ENCODE measurements around the gene E2F1. TPM values are rescaled to one million over a fixed set of nuclear protein-coding genes. Genes with fewer than 3 reads are reported as not detected.

E2F1 gene
- total RNA-seq, 4 donors from 2014 or later, result 1.8 to 5.0 (median 2.9) TPM

GRCh38 chr20:33677991-33678702, 8.0 kb downstream of the E2F1 start:
- TF ChIP-seq POLR2AphosphoS5 (IDR thresholded peaks at IDR 0.05), result peak; percentile 26 to 44
- no peak for TF ChIP-seq CTCF (IDR thresholded peaks at IDR 0.05)
- intact Hi-C loops (cut with DNase I), result no loop called here
- Histone ChIP-seq H3K9me3 (no peaks in the 10 kb centered on the region), H3K4me1 (peaks cover 18 to 46% (median 41%) of the 10 kb centered on the region in 4 donors), H3K36me3 (no peaks in the 10 kb centered on the region), H3K27ac (replicated peaks in 1 of 4) (peak overlapping the region; percentile 22 to 97 (median 94)), H3K4me3 (peak overlapping the region in 1 of 4 donors; percentile 28), H3K27me3 (no peaks in the 10 kb centered on the region)
- WGBS, result 75% methylated on average over 7 of the region's 15 CpGs
- DNase-seq (ENCODE audit: extremely low spot score), result no peak

- WGBS, result 96% methylated on average over 17 of the region's 31 CpGs
- H3K27ac ChIP-seq (replicated peaks in 1 of 4), result peak overlapping the region; percentile 93 to 97 (median 96)
- no peak overlapping the region for H3K4me3 ChIP-seq
- peaks cover 29 to 57% (median 53%) of the 10 kb centered on the region in 4 donors for H3K4me1 ChIP-seq
- TF ChIP-seq CTCF (IDR thresholded peaks at IDR 0.05), result no peak
- TF ChIP-seq POLR2AphosphoS5 (IDR thresholded peaks at IDR 0.05), result no peak
- no peak for TF ChIP-seq EP300 (IDR thresholded peaks at IDR 0.05)
- TF ChIP-seq POLR2A (IDR thresholded peaks at IDR 0.05; ENCODE audit: low read depth), result no peak
- no peaks in the 10 kb centered on the region for H3K36me3 ChIP-seq
- intact Hi-C loops (cut with DNase I), result no loop called here
- no peaks in the 10 kb centered on the region for H3K27me3 ChIP-seq
- DNase-seq (ENCODE audit: extremely low spot score), result no peak
- H3K9me3 ChIP-seq, result no peaks in the 10 kb centered on the region
These were observed 9.2 kb downstream of the E2F1 start for GRCh38 chr20:33676652-33677645.

DNA sequence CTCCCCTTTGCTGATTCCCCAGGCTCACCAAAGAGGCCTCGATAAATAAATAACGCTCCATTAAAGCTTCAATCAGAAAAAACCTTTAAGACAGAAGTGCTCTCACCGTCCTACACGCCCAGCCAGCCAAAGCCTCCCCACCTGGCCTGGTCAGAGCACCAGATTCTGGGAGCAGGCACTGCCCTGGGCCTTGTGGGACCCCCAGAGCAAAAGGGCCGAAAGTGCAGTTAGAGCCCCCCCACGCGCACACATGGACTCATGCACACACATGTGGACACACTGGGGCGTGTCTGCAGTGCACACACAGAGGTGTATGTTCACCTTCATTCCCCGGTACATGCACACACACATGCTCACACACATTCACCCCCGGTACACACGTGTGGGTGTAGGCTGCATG, 10.1 kb downstream of the E2F1 start:
- WGBS, result 82% methylated on average over 11 of the region's 11 CpGs
- peak overlapping the region in 1 of 4 donors; percentile 80 for H3K4me3 ChIP-seq
- H3K4me1 ChIP-seq, result peaks cover 29 to 61% (median 56%) of the 10 kb centered on the region in 4 donors
- no peak for DNase-seq (ENCODE audit: extremely low spot score)
- no peak for TF ChIP-seq POLR2AphosphoS5 (IDR thresholded peaks at IDR 0.05)
- no peak for TF ChIP-seq CTCF (IDR thresholded peaks at IDR 0.05)
- TF ChIP-seq POLR2A (IDR thresholded peaks at IDR 0.05; ENCODE audit: low read depth), result no peak
- no peak for TF ChIP-seq EP300 (IDR thresholded peaks at IDR 0.05)
- intact Hi-C loops (cut with DNase I), result no loop called here
- H3K36me3 ChIP-seq, result peaks cover 0 to 8% (median 2%) of the 10 kb centered on the region in 4 donors
- peak overlapping the region; percentile 93 to 97 (median 96) for H3K27ac ChIP-seq (replicated peaks in 1 of 4)
- no peaks in the 10 kb centered on the region for H3K9me3 ChIP-seq
- H3K27me3 ChIP-seq, result no peaks in the 10 kb centered on the region

DNA sequence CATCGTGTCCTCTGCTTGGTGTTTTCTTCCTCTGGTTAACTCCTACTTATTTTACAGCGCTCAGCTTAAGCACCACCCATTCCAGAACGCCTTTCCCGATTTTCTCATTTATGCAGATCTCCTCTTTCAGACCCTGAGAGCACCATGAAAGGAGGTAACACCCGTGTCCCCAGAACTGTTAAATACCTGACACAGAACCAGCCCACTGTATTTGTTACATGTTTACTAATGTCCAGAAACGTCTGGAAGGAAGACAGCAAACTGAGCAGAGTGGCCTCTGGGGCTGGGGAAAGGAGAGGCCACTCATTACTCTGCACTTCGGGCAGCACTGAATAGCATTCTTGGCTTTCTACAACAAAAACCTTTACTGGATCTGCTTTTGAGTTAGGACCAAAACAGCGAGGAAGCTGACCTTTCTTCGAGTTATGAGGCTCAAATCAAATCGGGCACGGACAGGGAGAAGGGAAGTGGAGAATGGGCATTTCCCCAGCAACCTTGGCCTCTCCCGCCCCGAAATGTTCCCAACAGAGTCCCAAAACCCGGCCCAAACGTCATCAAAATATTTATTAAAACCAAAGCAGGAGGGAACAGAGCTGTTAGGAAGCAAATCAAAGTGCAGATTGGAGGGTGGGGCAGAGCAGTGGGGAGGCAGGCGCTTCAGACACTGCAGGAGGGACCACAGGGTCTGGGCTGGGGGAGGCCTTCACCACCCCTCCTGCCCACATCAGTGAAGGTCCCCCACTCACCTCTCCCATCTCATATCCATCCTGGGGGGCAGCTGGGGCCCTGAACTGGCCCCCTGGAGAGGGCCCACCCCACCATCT, 10.8 kb downstream of the E2F1 start:
- Histone ChIP-seq H3K4me3 (peak overlapping the region; percentile 80 to 94 (median 84)), H3K36me3 (peaks cover 0 to 16% (median 8%) of the 10 kb centered on the region in 4 donors), H3K27me3 (no peaks in the 10 kb centered on the region), H3K4me1 (peaks cover 29 to 63% (median 56%) of the 10 kb centered on the region in 4 donors), H3K27ac (replicated peaks in 1 of 4) (peak overlapping the region; percentile 93 to 97 (median 96)), H3K9me3 (no peaks in the 10 kb centered on the region)
- WGBS, result 26% methylated on average over 16 of the region's 16 CpGs
- no peak for DNase-seq (ENCODE audit: extremely low spot score)
- TF ChIP-seq EP300 (IDR thresholded peaks at IDR 0.05) (no peak), CTCF (IDR thresholded peaks at IDR 0.05) (no peak), POLR2A (IDR thresholded peaks at IDR 0.05; ENCODE audit: low read depth) (no peak), POLR2AphosphoS5 (IDR thresholded peaks at IDR 0.05) (peak; percentile 65 to 66)
- intact Hi-C loops (cut with DNase I), result no loop called here

Data from esophagus muscularis mucosa (tissue), 4 donors.